B cell (primary cell): ENCODE results near the gene MUC6.

Experiments
- EZH2 ChIP-seq: IDR thresholded peaks from 2 replicates; pipeline ENCODE4 v1.6.1; 2012; ENCODE audit warnings: borderline replicate concordance, low read depth, mild to moderate bottlenecking, moderate library complexity, low read length; ENCODE audit not compliant: insufficient read depth, poor library complexity, severe bottlenecking
- TF ChIP-seq, protein P1 (sequence below): fragments of 200-600 bp; IDR thresholded peaks from one replicate; pipeline ENCODE4 v1.8.0; 2022; ENCODE audit warnings: antibody characterized with exemption, mild to moderate bottlenecking

DNA sequence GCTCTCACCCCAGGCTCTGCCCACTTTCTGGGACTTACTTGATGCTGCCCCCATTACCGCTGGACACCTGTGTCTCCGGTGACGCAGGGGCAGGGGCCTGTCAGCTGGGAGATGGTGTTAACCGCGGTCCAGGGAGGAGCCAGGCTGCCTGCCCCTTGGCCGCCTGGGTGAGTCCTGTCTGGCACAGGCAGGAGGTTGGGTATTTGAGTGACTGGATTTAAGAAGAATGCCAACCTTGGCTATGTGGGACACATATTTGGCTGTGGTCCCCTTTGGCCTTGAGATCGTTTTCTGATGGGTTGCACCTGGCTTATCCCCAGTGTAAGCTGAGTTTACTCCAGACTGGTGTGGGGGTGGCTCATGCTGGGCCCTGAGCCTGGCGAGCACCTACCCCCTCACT is 2.5 kb downstream of the MUC6 start:
- TF ChIP-seq, protein P1, sequence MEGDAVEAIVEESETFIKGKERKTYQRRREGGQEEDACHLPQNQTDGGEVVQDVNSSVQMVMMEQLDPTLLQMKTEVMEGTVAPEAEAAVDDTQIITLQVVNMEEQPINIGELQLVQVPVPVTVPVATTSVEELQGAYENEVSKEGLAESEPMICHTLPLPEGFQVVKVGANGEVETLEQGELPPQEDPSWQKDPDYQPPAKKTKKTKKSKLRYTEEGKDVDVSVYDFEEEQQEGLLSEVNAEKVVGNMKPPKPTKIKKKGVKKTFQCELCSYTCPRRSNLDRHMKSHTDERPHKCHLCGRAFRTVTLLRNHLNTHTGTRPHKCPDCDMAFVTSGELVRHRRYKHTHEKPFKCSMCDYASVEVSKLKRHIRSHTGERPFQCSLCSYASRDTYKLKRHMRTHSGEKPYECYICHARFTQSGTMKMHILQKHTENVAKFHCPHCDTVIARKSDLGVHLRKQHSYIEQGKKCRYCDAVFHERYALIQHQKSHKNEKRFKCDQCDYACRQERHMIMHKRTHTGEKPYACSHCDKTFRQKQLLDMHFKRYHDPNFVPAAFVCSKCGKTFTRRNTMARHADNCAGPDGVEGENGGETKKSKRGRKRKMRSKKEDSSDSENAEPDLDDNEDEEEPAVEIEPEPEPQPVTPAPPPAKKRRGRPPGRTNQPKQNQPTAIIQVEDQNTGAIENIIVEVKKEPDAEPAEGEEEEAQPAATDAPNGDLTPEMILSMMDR: no peak
- TF ChIP-seq EZH2: no peak
